Measurements from ENCODE around the gene LAIR1.
"Not testable (repeated sequence)": the region's sequence is repeated elsewhere in the genome, so short reads cannot be mapped to it uniquely, and the experiment has no call there.

LAIR1 gene

GRCh38 chr19:54338521-54338920 lies 26.2 kb downstream of the LAIR1 start:
- DNase-seq: no peak

GRCh38 chr19:54337858-54338230 lies 26.9 kb downstream of the LAIR1 start:
- no peak for DNase-seq

DNA sequence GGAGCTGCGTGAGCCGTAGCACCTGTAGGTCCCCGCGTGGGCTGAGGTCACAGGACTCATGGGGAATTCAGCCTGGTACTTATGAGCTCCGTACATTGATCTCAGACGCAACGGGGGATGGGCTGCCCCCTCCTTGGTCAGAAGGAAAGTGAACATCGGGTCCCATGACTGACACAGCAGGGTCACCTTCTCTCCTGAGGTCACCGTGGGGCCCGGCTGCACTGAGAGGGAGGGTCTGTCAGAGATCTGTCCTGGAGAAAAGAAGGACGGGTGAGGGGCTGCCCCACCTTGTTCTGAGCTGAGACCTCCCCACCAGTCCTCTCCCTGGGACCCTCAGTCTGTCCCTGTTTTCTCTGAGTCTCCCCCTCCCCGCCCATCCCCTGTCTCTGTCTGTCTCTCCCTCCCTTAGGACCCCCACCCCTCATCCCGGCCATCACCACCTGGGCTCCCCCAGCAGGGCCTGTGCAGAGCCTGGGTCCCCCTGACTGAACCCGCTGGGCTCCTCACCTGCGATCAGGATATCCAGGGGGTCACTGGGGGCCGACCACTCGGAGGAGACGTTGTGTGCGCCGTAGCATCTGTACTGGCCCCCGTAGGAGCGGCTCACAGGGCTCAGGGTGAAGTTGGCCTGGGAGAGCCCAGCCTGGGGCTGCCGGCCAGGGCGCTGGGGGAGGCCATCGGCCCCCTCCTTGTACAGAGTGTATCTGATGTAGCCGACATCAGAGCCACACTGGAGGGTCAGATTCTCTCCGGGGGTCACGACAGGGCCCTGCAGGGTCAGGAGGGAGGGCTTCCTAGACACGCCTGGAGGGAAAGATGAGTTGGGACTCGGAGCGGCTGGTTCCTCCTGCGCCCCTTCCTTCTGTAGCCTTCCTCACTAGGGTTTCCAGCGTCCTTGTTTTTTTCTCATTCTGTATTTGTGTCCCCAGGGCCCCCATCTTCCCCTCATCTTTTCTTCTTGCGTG lies 27.6 kb downstream of the LAIR1 start:
- no peak for DNase-seq

DNA sequence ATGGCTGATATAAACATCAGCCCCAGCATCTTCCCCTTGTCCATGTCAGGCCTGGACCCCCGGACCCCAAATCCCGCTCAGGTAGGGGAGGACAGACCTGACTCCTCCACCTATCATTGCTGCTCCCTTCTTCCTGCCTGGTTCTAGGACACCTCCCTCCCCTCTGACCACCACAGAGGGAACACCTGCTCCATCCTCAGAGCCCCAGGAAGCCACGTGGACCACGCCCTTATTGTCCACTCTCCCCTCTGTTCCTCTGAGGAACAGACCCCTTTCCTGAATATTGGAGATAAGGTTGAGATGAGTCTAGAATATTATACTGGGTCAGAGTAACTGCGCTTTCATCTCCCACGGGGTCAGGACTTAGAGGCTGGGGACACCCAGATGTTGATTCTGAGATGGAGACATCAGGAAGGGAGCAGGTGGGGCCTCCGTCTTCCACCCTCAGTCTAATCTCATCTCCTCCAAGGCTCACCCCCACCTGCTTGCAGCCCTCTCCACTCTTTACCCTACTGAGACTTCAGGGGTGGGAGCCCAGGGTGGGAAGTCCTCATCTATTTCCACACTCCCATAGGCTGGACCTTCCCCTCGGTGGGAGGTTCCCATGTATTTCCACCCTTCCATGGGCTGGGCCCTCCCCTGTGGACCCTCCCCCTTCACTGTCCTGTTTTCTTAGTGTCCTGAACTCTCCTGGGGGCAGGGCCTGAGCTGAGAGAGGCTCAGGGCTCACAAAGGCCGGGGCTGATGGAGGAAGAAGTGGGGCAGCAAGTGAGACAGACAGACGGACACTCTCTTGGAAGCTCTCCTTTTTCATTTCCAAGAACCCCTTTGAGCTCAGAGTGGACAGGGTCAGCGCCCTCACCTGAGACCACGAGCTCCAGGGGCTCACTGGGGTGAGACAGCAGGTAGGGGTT lies 28.5 kb downstream of the LAIR1 start:
- DNase-seq: no peak

DNA sequence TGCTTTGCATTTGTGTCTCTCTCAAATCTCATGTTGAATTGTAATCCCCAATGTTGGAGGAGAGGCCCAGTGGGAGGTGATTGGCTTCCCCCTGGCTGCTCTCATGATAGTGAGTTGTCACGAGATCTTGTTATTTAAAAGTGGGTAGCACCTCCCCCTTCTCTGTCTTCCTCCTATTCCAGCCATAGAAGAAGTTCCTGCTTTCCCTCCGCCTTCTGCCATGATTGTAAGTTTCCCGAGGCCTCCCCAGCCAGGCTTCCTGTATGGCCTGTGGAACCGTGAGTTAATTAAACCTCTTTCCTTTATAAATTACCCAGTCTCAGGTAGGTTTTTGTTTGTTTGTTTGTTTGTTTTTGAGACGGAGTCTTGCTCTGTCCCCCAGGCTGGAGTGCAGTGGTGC lies 29.6 kb downstream of the LAIR1 start:
- no peak for DNase-seq

DNA sequence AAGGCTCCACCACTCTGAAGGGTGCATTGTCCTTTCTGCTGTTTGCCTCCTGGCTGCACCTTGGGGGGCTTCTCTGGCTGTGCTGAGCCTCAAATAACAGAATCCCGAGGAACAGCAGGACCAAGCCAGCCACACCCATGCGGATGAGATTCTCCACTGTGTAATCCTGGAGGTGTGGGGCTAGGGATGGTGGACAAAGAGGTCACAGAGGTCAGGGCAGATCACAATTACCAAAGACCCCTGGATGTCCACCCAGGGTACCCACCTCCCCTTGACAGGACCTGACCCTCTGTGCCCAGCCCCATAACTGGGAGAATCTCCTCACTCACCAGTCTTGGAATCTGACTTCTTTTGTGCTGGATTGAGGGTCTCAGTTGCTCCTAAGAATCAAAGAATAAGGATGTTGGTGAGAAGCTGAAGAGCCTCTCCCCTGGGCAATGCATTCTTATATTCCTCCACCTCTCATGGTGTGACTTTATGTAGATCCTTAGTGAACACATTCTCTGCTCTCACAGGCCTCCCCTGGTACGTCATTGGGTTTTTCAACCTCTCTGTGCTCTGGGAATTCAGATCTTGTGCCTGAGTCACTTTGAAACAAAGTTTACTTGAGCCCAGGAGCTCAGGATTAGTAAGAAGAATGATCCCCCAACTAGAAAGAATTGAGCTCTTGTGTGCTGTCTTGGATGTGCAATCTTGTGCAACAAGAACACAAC lies 31.0 kb downstream of the LAIR1 start:
- DNase-seq: no peak

DNA sequence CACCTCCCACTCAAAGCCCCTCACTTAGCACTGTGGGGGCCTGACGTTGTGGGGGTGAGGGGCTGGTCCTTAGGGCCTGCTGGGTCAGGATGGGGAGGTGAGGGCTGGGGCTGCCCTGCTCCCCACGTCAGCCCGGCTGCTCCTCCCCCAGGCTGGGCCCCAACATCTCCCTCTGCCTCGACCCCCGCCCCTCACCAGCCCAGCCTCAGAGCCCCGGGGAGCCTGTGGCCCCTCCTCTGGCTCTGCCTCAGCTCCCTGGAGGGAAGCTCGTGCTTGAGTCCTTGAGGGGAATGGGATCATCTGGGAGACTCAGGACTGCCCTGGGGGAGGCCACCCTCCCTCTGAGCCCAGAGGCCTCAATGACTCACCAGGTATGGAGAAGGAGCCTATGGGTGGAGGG lies 32.6 kb downstream of the LAIR1 start:
- no peak for DNase-seq

- DNase-seq: no peak
Measured at GRCh38 chr19:54331626-54332025, 33.1 kb downstream of the LAIR1 start.

DNA sequence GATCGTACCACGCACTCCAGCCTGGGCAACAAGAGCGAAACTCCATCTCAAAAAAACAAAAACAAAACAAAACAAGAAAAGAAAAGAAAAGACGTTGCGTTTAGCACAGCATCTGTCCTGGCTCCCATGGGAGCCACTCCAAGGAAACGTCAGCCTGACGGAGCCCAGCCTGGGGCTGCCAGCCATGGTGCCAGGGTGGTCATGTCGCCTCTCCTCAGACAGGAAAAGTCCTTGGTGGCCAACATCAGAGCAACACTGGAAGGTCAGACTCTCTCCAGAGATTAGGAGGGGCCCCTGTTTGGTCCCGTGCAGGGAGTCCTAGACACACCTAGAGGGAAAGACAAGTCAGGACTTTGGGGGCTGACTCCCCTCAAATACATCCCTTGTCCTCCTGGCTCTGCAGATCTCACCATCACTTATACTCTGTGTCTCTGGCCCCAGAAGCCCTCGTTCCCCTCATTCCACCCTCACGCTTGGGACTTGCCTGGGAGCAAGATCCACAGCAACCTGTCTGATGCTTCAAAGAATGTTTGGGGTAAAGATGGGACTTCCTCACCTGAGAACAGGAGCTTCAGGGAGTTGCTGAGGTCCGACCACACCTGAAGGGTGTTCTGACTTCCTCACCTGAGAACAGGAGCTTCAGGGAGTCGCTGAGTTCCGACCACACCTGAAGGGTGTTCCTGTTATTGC lies 35.1 kb downstream of the LAIR1 start:
- DNase-seq: no peak

- not testable (repeated sequence) for DNase-seq
Measured at GRCh38 chr19:54328781-54329180, 36.0 kb downstream of the LAIR1 start.

DNA sequence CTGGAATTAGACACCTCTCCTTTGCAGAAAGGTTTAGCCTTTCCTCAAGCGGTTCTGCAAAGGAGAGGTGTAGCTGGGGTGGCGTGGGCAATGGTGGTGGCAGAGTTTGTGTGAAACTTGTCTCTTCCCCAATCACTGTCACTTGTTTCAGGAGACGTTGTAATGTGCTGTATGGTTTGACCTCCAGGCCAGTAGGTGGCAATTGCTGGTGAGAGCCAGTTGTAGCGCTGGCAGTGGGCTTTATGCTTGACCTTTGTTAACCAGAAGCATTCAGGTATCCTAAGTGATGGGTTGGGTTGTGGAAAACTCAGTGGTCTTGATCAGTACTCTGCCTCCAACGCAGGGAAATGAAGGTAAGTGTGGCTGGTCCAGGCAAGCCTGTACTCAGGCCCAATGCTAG lies 39.1 kb downstream of the LAIR1 start:
- DNase-seq: no peak

GRCh38 chr19:54325194-54325621 lies 39.5 kb downstream of the LAIR1 start:
- DNase-seq: peak; percentile 34

DNA sequence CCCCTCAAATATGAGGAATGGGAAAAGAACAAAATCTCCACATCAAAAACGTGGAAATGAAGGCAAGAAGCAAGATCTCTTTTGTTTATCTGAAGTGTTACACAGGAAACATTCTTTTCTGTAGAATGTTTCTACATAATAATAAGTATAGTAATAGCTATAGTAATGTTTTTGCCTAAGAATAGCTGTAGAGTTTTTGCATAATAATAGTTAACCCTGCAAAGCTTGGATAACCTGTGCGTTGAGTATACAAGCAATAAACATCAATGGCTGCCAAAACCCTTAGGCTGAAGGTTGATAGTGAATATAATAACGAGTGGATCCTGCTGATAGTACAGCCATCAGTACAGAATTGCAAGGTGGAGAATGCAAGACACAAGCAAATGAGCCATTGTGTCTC lies 40.7 kb downstream of the LAIR1 start:
- no peak for DNase-seq

GRCh38 chr19:54322934-54323333 lies 41.8 kb downstream of the LAIR1 start:
- not testable (repeated sequence) for DNase-seq

DNA sequence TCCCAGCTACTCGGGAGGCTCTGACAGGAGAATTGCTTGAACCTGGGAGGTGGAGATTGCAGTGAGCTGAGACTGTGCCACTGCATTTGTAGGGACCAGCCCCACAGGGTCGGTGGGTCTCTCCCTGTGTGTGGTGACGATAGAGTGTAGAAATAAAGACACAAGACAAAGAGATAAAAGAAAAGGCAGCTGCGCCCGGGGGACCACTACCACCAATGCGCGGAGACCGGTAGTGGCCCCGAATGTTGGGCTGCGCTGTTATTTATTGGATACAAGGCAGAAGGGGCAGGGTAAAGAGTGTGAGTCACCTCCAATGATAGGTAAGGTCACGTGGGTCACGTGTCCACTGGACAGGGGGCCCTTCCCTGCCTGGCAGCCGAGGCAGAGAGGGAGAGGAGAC lies 42.4 kb downstream of the LAIR1 start:
- not testable (repeated sequence) for DNase-seq

- no peak for DNase-seq
Measured at GRCh38 chr19:54319892-54320670, 44.6 kb downstream of the LAIR1 start.

DNA sequence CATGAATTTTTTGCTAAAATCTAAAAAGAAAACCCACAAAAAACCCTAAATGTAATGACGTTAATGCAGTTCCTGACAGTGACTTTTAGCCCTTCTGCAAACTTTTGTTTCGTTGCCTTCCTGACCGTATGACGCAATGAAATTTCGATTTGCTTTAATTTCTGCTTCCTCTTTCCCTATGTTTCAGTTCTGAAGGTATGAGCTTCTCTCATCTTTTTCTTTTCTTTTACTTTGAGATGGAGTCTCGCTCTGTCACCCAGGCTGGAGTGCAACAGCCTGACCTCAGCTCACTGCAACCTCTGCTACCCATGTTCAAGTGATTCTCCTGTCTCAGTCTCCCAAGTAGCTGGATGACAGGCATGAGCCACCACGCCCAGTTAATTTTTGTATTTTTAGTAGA lies 45.7 kb downstream of the LAIR1 start:
- DNase-seq: no peak

DNA sequence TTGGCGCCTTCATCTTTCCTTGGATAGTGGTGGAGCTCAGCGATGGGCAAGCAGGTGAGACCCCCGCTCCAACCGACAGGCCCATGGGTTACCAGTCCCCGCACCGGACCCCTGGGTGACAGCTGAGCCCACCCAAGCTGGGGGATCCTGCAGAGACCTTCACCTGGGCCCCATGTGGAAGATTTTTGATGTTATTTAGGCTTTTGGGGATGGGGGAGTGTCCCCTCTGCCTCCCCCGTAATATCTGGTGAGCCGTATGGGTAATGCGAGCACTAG lies 46.8 kb downstream of the LAIR1 start:
- DNase-seq: no peak

- DNase-seq: no peak
Measured at GRCh38 chr19:54317108-54317964, 47.4 kb downstream of the LAIR1 start.

DNA sequence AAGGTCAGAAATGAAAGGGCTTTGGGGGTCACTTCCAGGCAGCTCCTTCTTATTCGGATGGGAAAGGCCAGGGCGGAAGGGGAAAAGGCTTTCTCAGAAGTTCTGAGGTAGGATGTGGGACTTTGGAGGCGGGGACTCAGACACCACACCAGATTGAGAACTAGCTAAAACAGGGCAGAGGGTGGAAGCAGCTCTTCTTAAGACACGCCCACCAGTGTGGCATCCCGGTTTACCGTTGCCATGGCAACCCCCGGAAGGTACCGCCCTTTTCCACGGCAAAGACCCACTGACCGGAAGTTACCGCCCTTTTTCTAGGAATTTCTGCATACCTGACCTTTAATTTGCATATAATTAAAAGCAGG lies 48.0 kb downstream of the LAIR1 start:
- no peak for DNase-seq

GRCh38 chr19:54315956-54316355 lies 48.8 kb downstream of the LAIR1 start:
- DNase-seq: no peak
